ENCODE results near the gene RNF144A. TPM values are rescaled to one million over a fixed set of nuclear protein-coding genes. Genes with fewer than 3 reads are reported as not detected.

Gene RNF144A
- total and polyA plus RNA-seq, 2 experiments from 2014 or later = 5.4 to 10.1 TPM

GRCh38 chr2:6915399-6915798 lies 1.8 kb upstream of the RNF144A start:
- 68% methylated on average over 2 of the region's 2 CpGs for WGBS (ENCODE audit: low lambda C conversion rate, missing lambda C conversion rate)
- H3K4me2 ChIP-seq = no peak overlapping the region
- H3K79me2 ChIP-seq = peaks cover 13% of the 10 kb centered on the region
- no peak overlapping the region for H3K4me3 ChIP-seq
- H3K27me3 ChIP-seq = peaks cover 6% of the 10 kb centered on the region
- H3K9me2 ChIP-seq (replicated peaks; ENCODE audit: insufficient read depth) = no peaks in the 10 kb centered on the region
- H3K9me3 ChIP-seq (ENCODE audit: low read depth) = no peaks in the 10 kb centered on the region
- H3K4me1 ChIP-seq (ENCODE audit: insufficient read depth) = no peaks in the 10 kb centered on the region
- no peak for DNase-seq (ENCODE audit: low spot score)
- TF ChIP-seq EZH2 (IDR thresholded peaks at IDR 0.05; ENCODE audit: borderline replicate concordance) = no peak
- no peak for TF ChIP-seq CTCF (IDR thresholded peaks at IDR 0.05; ENCODE audit: poor library complexity)
- no peak for TF ChIP-seq EZH2phosphoT487 (IDR thresholded peaks at IDR 0.05; ENCODE audit: low read depth, severe bottlenecking, unreplicated experiment)
- H3K27ac ChIP-seq = no peak overlapping the region
- no peak overlapping the region for H2AFZ ChIP-seq
- no peaks in the 10 kb centered on the region for H3K36me3 ChIP-seq (replicated peaks; ENCODE audit: insufficient read depth, low read depth)
- H4K20me1 ChIP-seq (ENCODE audit: insufficient read depth, poor library complexity, severe bottlenecking) = no peaks in the 10 kb centered on the region

- Histone ChIP-seq H3K79me2 (peaks cover 16% of the 10 kb centered on the region), H3K4me1 (ENCODE audit: insufficient read depth) (peaks cover 5% of the 10 kb centered on the region), H2AFZ (no peak overlapping the region), H3K27me3 (no peaks in the 10 kb centered on the region), H3K4me3 (no peak overlapping the region), H3K27ac (no peak overlapping the region), H3K9me3 (ENCODE audit: low read depth) (no peaks in the 10 kb centered on the region), H3K9me2 (replicated peaks; ENCODE audit: insufficient read depth) (no peaks in the 10 kb centered on the region), H4K20me1 (ENCODE audit: insufficient read depth, poor library complexity, severe bottlenecking) (no peaks in the 10 kb centered on the region), H3K36me3 (replicated peaks; ENCODE audit: insufficient read depth, low read depth) (no peaks in the 10 kb centered on the region), H3K4me2 (no peak overlapping the region)
- no peak for DNase-seq (ENCODE audit: low spot score)
- TF ChIP-seq EZH2phosphoT487 (IDR thresholded peaks at IDR 0.05; ENCODE audit: low read depth, severe bottlenecking, unreplicated experiment) = no peak
- TF ChIP-seq EZH2 (IDR thresholded peaks at IDR 0.05; ENCODE audit: borderline replicate concordance) = no peak
- TF ChIP-seq CTCF (IDR thresholded peaks at IDR 0.05; ENCODE audit: poor library complexity) = no peak
- WGBS (ENCODE audit: low lambda C conversion rate, missing lambda C conversion rate) = 88% methylated on average over 3 of the region's 3 CpGs
Observed at GRCh38 chr2:6916224-6916623, 988 bp upstream of the RNF144A start.

- Histone ChIP-seq H3K4me2 (peak overlapping the region; percentile 93), H3K9me2 (replicated peaks; ENCODE audit: insufficient read depth) (no peaks in the 10 kb centered on the region), H3K4me3 (peak overlapping the region; percentile 42), H3K27ac (no peak overlapping the region), H4K20me1 (ENCODE audit: insufficient read depth, poor library complexity, severe bottlenecking) (no peaks in the 10 kb centered on the region), H3K36me3 (replicated peaks; ENCODE audit: insufficient read depth, low read depth) (no peaks in the 10 kb centered on the region), H3K27me3 (no peaks in the 10 kb centered on the region), H3K9me3 (ENCODE audit: low read depth) (no peaks in the 10 kb centered on the region), H2AFZ (peak overlapping the region; percentile 76), H3K79me2 (peaks cover 17% of the 10 kb centered on the region), H3K4me1 (ENCODE audit: insufficient read depth) (peaks cover 9% of the 10 kb centered on the region)
- WGBS (ENCODE audit: low lambda C conversion rate, missing lambda C conversion rate) = 49% methylated on average over 8 of the region's 8 CpGs
- no peak for TF ChIP-seq EZH2phosphoT487 (IDR thresholded peaks at IDR 0.05; ENCODE audit: low read depth, severe bottlenecking, unreplicated experiment)
- TF ChIP-seq CTCF (IDR thresholded peaks at IDR 0.05; ENCODE audit: poor library complexity) = no peak
- no peak for TF ChIP-seq EZH2 (IDR thresholded peaks at IDR 0.05; ENCODE audit: borderline replicate concordance)
- DNase-seq (ENCODE audit: low spot score) = no peak
Observed at GRCh38 chr2:6916736-6917070, 509 bp upstream of the RNF144A start.
